Nephron progenitor cell (in vitro differentiated cells): ENCODE results near the gene FOXF2.
"Not testable (repeated sequence)": the region's sequence is repeated elsewhere in the genome, so short reads cannot be mapped to it uniquely, and the experiment has no call there.

Experiments
- DNase-seq: peaks from one replicate; pipeline ENCODE4 v3.0.0; 2021
- H3K27ac Mint-ChIP-seq: 2 replicates; pipeline ENCODE4 v1.8.0; 2021; ENCODE audit warnings: mild to moderate bottlenecking, moderate library complexity, mixed read lengths
- H3K27me3 Mint-ChIP-seq: 2 replicates; pipeline ENCODE4 v1.8.0; 2021; ENCODE audit warnings: mild to moderate bottlenecking, low read depth, mixed read lengths; ENCODE audit not compliant: poor library complexity
- H3K36me3 Mint-ChIP-seq: 2 replicates; pipeline ENCODE4 v1.8.0; 2021; ENCODE audit warnings: low read depth, mixed read lengths
- H3K4me1 Mint-ChIP-seq: 2 replicates; pipeline ENCODE4 v1.8.0; 2021; ENCODE audit warnings: mixed read lengths
- H3K4me3 Mint-ChIP-seq: 2 replicates; pipeline ENCODE4 v1.8.0; 2021; ENCODE audit warnings: mild to moderate bottlenecking, moderate library complexity, mixed read lengths
- H3K9me3 Mint-ChIP-seq: 2 replicates; pipeline ENCODE4 v1.8.0; 2021; ENCODE audit warnings: mild to moderate bottlenecking, moderate library complexity, mixed read lengths
- TF ChIP-seq, protein P1 (sequence below): fragments of 200-600 bp; sonication (generic); IDR thresholded peaks from 2 replicates; pipeline ENCODE4 v1.5.0; 2021; ENCODE audit warnings: antibody characterized with exemption

Gene FOXF2

GRCh38 chr6:1364791-1365190 lies 24.6 kb upstream of the FOXF2 start:
- no peak for DNase-seq
- Mint-ChIP-seq H3K4me1 (peaks cover 18% of the 10 kb centered on the region), H3K9me3 (peaks cover 20% of the 10 kb centered on the region), H3K36me3 (no peaks in the 10 kb centered on the region), H3K27me3 (peaks cover 45% of the 10 kb centered on the region), H3K4me3 (no peak overlapping the region), H3K27ac (no peak overlapping the region)
- TF ChIP-seq, protein P1, sequence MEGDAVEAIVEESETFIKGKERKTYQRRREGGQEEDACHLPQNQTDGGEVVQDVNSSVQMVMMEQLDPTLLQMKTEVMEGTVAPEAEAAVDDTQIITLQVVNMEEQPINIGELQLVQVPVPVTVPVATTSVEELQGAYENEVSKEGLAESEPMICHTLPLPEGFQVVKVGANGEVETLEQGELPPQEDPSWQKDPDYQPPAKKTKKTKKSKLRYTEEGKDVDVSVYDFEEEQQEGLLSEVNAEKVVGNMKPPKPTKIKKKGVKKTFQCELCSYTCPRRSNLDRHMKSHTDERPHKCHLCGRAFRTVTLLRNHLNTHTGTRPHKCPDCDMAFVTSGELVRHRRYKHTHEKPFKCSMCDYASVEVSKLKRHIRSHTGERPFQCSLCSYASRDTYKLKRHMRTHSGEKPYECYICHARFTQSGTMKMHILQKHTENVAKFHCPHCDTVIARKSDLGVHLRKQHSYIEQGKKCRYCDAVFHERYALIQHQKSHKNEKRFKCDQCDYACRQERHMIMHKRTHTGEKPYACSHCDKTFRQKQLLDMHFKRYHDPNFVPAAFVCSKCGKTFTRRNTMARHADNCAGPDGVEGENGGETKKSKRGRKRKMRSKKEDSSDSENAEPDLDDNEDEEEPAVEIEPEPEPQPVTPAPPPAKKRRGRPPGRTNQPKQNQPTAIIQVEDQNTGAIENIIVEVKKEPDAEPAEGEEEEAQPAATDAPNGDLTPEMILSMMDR = no peak

DNA sequence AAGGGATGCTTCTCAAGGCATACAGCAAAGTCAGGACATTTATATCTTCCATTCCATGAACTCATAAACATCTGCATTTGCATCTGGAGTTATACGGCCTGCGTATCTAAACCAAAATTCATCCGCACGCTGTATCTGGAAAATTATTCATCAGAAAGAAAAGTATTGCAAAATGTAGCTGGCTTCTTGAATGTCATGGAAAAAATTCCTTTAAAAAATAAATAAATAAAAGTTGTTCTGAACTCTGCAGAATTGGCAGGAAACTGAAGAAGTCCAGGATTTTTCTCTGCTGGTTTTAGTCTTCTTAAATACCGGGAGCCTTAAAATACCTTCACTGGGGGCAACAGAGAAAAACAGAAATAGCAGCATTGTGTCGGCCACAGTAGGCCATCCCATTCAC lies 23.7 kb upstream of the FOXF2 start:
- H3K27ac Mint-ChIP-seq = no peak overlapping the region
- peaks cover 18% of the 10 kb centered on the region for H3K4me1 Mint-ChIP-seq
- DNase-seq = no peak
- TF ChIP-seq, protein P1 = no peak
- H3K36me3 Mint-ChIP-seq = no peaks in the 10 kb centered on the region
- H3K27me3 Mint-ChIP-seq = peaks cover 47% of the 10 kb centered on the region
- H3K9me3 Mint-ChIP-seq = peaks cover 27% of the 10 kb centered on the region
- no peak overlapping the region for H3K4me3 Mint-ChIP-seq

DNA sequence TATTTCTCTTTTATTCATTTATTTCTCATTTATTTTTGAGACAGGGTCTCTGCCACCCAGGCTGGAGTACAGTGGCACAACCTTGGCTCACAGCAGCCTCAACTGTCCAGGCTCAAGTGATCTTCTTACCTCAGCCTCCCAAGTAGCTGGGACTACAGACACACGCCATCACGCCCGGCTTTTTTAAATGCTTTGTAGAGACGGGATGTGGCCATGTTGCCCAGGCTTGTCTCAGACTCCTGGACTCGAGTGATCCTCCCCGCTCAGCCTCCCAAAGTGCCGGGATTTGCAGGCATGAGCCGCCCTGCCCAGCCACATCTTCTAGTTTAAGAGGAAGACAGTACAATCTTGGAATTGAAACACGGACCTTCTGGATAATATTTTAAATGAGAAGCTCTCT lies 21.6 kb upstream of the FOXF2 start:
- no peaks in the 10 kb centered on the region for H3K36me3 Mint-ChIP-seq
- TF ChIP-seq, protein P1 = no peak
- H3K9me3 Mint-ChIP-seq = peaks cover 43% of the 10 kb centered on the region
- H3K4me1 Mint-ChIP-seq = peaks cover 18% of the 10 kb centered on the region
- H3K4me3 Mint-ChIP-seq = no peak overlapping the region
- DNase-seq = no peak
- peaks cover 63% of the 10 kb centered on the region for H3K27me3 Mint-ChIP-seq
- no peak overlapping the region for H3K27ac Mint-ChIP-seq

- H3K27ac Mint-ChIP-seq = no peak overlapping the region
- H3K27me3 Mint-ChIP-seq = peaks cover 69% of the 10 kb centered on the region
- peaks cover 50% of the 10 kb centered on the region for H3K9me3 Mint-ChIP-seq
- DNase-seq = no peak
- peaks cover 10% of the 10 kb centered on the region for H3K4me1 Mint-ChIP-seq
- TF ChIP-seq, protein P1 = no peak
- H3K36me3 Mint-ChIP-seq = no peaks in the 10 kb centered on the region
- no peak overlapping the region for H3K4me3 Mint-ChIP-seq
Measured at GRCh38 chr6:1368940-1369339, 20.4 kb upstream of the FOXF2 start.

- peaks cover 51% of the 10 kb centered on the region for H3K9me3 Mint-ChIP-seq
- peaks cover 73% of the 10 kb centered on the region for H3K27me3 Mint-ChIP-seq
- not testable (repeated sequence) for DNase-seq
Measured at GRCh38 chr6:1369695-1370094, 19.7 kb upstream of the FOXF2 start.

GRCh38 chr6:1371933-1372332 lies 17.4 kb upstream of the FOXF2 start:
- no peaks in the 10 kb centered on the region for H3K36me3 Mint-ChIP-seq

More at GRCh38 chr6:1369695-1370094, 19.7 kb upstream of the FOXF2 start:
- H3K36me3 Mint-ChIP-seq, H3K4me1 Mint-ChIP-seq, H3K4me3 Mint-ChIP-seq, H3K27ac Mint-ChIP-seq: not testable (repeated sequence)

More at GRCh38 chr6:1371933-1372332, 17.4 kb upstream of the FOXF2 start:
- Mint-ChIP-seq H3K4me3 (no peak overlapping the region), H3K4me1 (no peaks in the 10 kb centered on the region), H3K27ac (no peak overlapping the region), H3K27me3 (peaks cover 87% of the 10 kb centered on the region), H3K9me3 (peaks cover 55% of the 10 kb centered on the region)
- no peak for DNase-seq
- TF ChIP-seq, protein P1 = no peak
